T-cell (primary cell): ENCODE results near the gene CCDC51. TPM values are rescaled to one million over a fixed set of nuclear protein-coding genes. Genes with fewer than 3 reads are reported as not detected.

ENCODE experiments used
- ATAC-seq, 4 experiments: fragments of 200-7000 bp in 3 of 4; fragments of 150-1000 bp in 1 of 4; cut with Tn5 transposase; replicated peaks in 1 of 4; 1 replicate in 3 of 4; 2 replicates in 1 of 4; pipeline ENCODE4 v1.10.0; 2021; ENCODE audit warnings: moderate library complexity in 3 of 4, mild to moderate bottlenecking in 2 of 4, moderate number of reproducible peaks in 1 of 4
- CTCF ChIA-PET, 2 donors: fragments of 300-600 bp; sonication (Branson Sonifier 250); formaldehyde crosslinking; loops; one replicate each; lab custom pipeline; 2022; ENCODE audit warnings: antibody characterized with exemption in 2 of 2; lab: Charles Lee
- POLR2A ChIA-PET, 2 donors: fragments of 300-600 bp; sonication (Branson Sonifier 250); formaldehyde crosslinking; loops; one replicate each; lab custom pipeline; 2022; ENCODE audit warnings: antibody characterized with exemption in 2 of 2; lab: Charles Lee
- DNase-seq, 35 experiments: peaks; one replicate each; pipeline versions ENCODE4 v3.0.0 to v3.0.0-alpha.2; 2013 to 2023
- H3K27ac ChIP-seq: one replicate; pipeline ENCODE4 v1.5.1; 2013; ENCODE audit warnings: low read length
- H3K27me3 ChIP-seq, 2 experiments: replicated peaks in 1 of 2; 1 replicate in 1 of 2; 2 replicates in 1 of 2; pipeline versions ENCODE4 v1.6.1 to v1.7.0; 2013; ENCODE audit warnings: low read length in 1 of 2, mixed read lengths in 1 of 2; ENCODE audit not compliant: control insufficient read depth in 2 of 2, insufficient read depth in 2 of 2; ENCODE audit errors: extremely low read depth in 1 of 2
- H3K36me3 ChIP-seq, 2 donors: 1 replicate in 1 of 2; 2 replicates in 1 of 2; pipeline versions ENCODE4 v1.6.1 to v1.7.0; 2013; ENCODE audit warnings: low read length in 1 of 2; ENCODE audit not compliant: control insufficient read depth in 2 of 2, insufficient read depth in 1 of 2; ENCODE audit errors: extremely low read depth in 1 of 2
- H3K4me1 ChIP-seq, 2 experiments: 1 replicate in 1 of 2; 2 replicates in 1 of 2; pipeline versions ENCODE4 v1.6.1 to v1.7.0; 2013; ENCODE audit warnings: low read length in 2 of 2, mixed read lengths in 1 of 2; ENCODE audit not compliant: insufficient read depth in 2 of 2, control insufficient read depth in 1 of 2; ENCODE audit errors: extremely low read depth in 1 of 2
- H3K4me3 ChIP-seq, 2 donors: 1 replicate in 1 of 2; 2 replicates in 1 of 2; pipeline versions ENCODE4 v1.5.1 to v1.7.0; 2013; ENCODE audit warnings: mild to moderate bottlenecking in 2 of 2, low read length in 1 of 2, moderate library complexity in 1 of 2; ENCODE audit not compliant: control insufficient read depth in 1 of 2; ENCODE audit errors: extremely low read depth in 1 of 2
- H3K9me3 ChIP-seq: 2 replicates; pipeline ENCODE4 v1.7.0; 2013
- H3K27ac Mint-ChIP-seq, 2 donors: one replicate each; pipeline ENCODE4 v1.8.0; 2020 to 2021; ENCODE audit warnings: mild to moderate bottlenecking in 2 of 2, mixed read lengths in 2 of 2
- H3K27me3 Mint-ChIP-seq, 2 donors: one replicate each; pipeline ENCODE4 v1.8.0; 2021 to 2022; ENCODE audit warnings: mixed read lengths in 2 of 2
- H3K36me3 Mint-ChIP-seq: one replicate; pipeline ENCODE4 v1.8.0; 2021; ENCODE audit warnings: mixed read lengths
- H3K4me1 Mint-ChIP-seq, 3 donors: one replicate each; pipeline ENCODE4 v1.8.0; 2020 to 2022; ENCODE audit warnings: mixed read lengths in 3 of 3, mild to moderate bottlenecking in 1 of 3
- H3K4me3 Mint-ChIP-seq, 3 donors: one replicate each; pipeline ENCODE4 v1.8.0; 2020 to 2022; ENCODE audit warnings: mild to moderate bottlenecking in 3 of 3, mixed read lengths in 3 of 3, moderate library complexity in 3 of 3
- H3K9me3 Mint-ChIP-seq, 3 donors: one replicate each; pipeline ENCODE4 v1.8.0; 2020 to 2022; ENCODE audit warnings: mixed read lengths in 3 of 3
- WGBS: methylation state at CpG from one replicate; pipeline ENCODE4 v1.1.5; 2013; ENCODE audit warnings: missing lambda C conversion rate; ENCODE audit not compliant: insufficient coverage; 5-methylcytosine and 5-hydroxymethylcytosine counted together
- total RNA-seq, 35 experiments: library from RNA in 6 of 35; stranded (reverse) in 6 of 35; fragments of 120-200 nt in 1 of 35; gene quantifications; one replicate each; pipeline versions ENCODE4 v1.2.1 to v1.2.4 and lab custom pipeline; 2013 to 2026

The CCDC51 gene
- total RNA-seq, 5 donors from 2014 or later (not counting 1 experiment from before 2014, with no cell fraction given), result 5.0 to 7.9 (median 6.4) TPM

- H3K9me3 ChIP-seq, result no peaks in the 10 kb centered on the region
- peaks cover 20 to 46% of the 10 kb centered on the region in 2 experiments for H3K4me1 ChIP-seq
- WGBS, result 74% methylated on average over 3 of the region's 6 CpGs
- H3K27me3 ChIP-seq, result no peaks in the 10 kb centered on the region
- Mint-ChIP-seq H3K27ac (peak overlapping the region; percentile 98 to 99), H3K27me3 (no peaks in the 10 kb centered on the region), H3K4me3 (peak overlapping the region; percentile 81 to 96 (median 89)), H3K36me3 (peaks cover 10% of the 10 kb centered on the region), H3K9me3 (no peaks in the 10 kb centered on the region), H3K4me1 (peaks cover 38 to 53% (median 47%) of the 10 kb centered on the region in 3 donors)
- ATAC-seq, result no peak
- H3K4me3 ChIP-seq, result peak overlapping the region in 1 of 2 donors; percentile 90
- H3K27ac ChIP-seq, result peak overlapping the region; percentile 93
- ChIA-PET CTCF (interaction anchor here in 1 of 2 donors (0.7 kb wide), 1 partner anchor 40 kb away, joined by 5 read pairs; no protein-coding TSS in a partner anchor), POLR2A (interaction anchor here (0.7 kb wide), 3 partner anchors 116 to 1440 kb away, joined by 4 to 16 read pairs (median 6); no protein-coding TSS in a partner anchor)
- H3K36me3 ChIP-seq, result peaks cover 5 to 34% of the 10 kb centered on the region in 2 donors
- no peak for DNase-seq
Measured at GRCh38 chr3:48441940-48442339, 2.0 kb upstream of the CCDC51 start.

- H3K27ac Mint-ChIP-seq, result peak overlapping the region; percentile 98 to 99
- peak; percentile 2 to 6 (median 4) for ATAC-seq
Measured at GRCh38 chr3:48440590-48440958, 655 bp upstream of the CCDC51 start.

GRCh38 chr3:48437812-48438211, 2.1 kb downstream of the CCDC51 start:
- Mint-ChIP-seq H3K4me3 (no peak overlapping the region), H3K4me1 (peaks cover 38 to 47% (median 42%) of the 10 kb centered on the region in 3 donors), H3K9me3 (no peaks in the 10 kb centered on the region), H3K27ac (peak overlapping the region in 1 of 2 donors; percentile 17), H3K36me3 (peaks cover 8% of the 10 kb centered on the region), H3K27me3 (no peaks in the 10 kb centered on the region)
- ChIA-PET POLR2A (interaction anchor here in 1 of 2 donors (0.7 kb wide), 1 partner anchor 234 kb away, joined by 4 read pairs; no protein-coding TSS in a partner anchor), CTCF (interaction anchor here in 1 of 2 donors (2.7 to 3.0 kb wide), 2 partner anchors 37 to 161 kb away, joined by 15 to 113 read pairs; no protein-coding TSS in a partner anchor)
- 89% methylated on average over 1 of the region's 4 CpGs for WGBS
- ATAC-seq (no peak), DNase-seq (no peak)
- Histone ChIP-seq H3K27me3 (no peaks in the 10 kb centered on the region), H3K4me1 (peaks cover 12 to 56% of the 10 kb centered on the region in 2 experiments), H3K4me3 (no peak overlapping the region), H3K9me3 (no peaks in the 10 kb centered on the region), H3K27ac (no peak overlapping the region), H3K36me3 (peaks cover 7 to 21% of the 10 kb centered on the region in 2 donors)

More at GRCh38 chr3:48440590-48440958, 655 bp upstream of the CCDC51 start:
- Histone ChIP-seq H3K27me3 (no peaks in the 10 kb centered on the region), H3K4me1 (peaks cover 12 to 47% of the 10 kb centered on the region in 2 experiments), H3K36me3 (peaks cover 5 to 34% of the 10 kb centered on the region in 2 donors), H3K27ac (peak overlapping the region; percentile 93), H3K4me3 (peak overlapping the region; percentile 80 to 90), H3K9me3 (no peaks in the 10 kb centered on the region)
- DNase-seq, result peak in 2 of 35 experiments; percentile 15 to 47
- H3K4me3 Mint-ChIP-seq, result peak overlapping the region; percentile 81 to 96 (median 89)
- under 1% methylated on average over 18 of the region's 21 CpGs for WGBS
- H3K27me3 Mint-ChIP-seq, result no peaks in the 10 kb centered on the region
- ChIA-PET POLR2A (interaction anchor here (0.7 to 1.9 kb wide), 3 partner anchors 26 to 172 kb away, joined by 3 to 10 read pairs (median 4); no protein-coding TSS in a partner anchor), CTCF (interaction anchor here (1.2 to 2.1 kb wide), 4 partner anchors 40 to 172 kb away, joined by 5 to 16 read pairs (median 6); partner anchors contain the start of gene PFKFB4 (in 1 of the 2))
- peaks cover 10% of the 10 kb centered on the region for H3K36me3 Mint-ChIP-seq
- peaks cover 28 to 42% (median 36%) of the 10 kb centered on the region in 3 donors for H3K4me1 Mint-ChIP-seq
- H3K9me3 Mint-ChIP-seq, result no peaks in the 10 kb centered on the region

- no peak for DNase-seq
- POLR2A ChIA-PET, result no interaction called here
Measured at GRCh38 chr3:48436855-48437254, 3.1 kb downstream of the CCDC51 start.

GRCh38 chr3:48436477-48436787, 3.5 kb downstream of the CCDC51 start:
- Histone ChIP-seq H3K4me3 (no peak overlapping the region), H3K4me1 (peaks cover 8 to 46% of the 10 kb centered on the region in 2 experiments), H3K27ac (peak overlapping the region; percentile 34), H3K9me3 (no peaks in the 10 kb centered on the region), H3K27me3 (no peaks in the 10 kb centered on the region), H3K36me3 (peaks cover 6 to 18% of the 10 kb centered on the region in 2 donors)
- peaks cover 8% of the 10 kb centered on the region for H3K36me3 Mint-ChIP-seq
- no peaks in the 10 kb centered on the region for H3K27me3 Mint-ChIP-seq
- no peak overlapping the region for H3K4me3 Mint-ChIP-seq
- no peaks in the 10 kb centered on the region for H3K9me3 Mint-ChIP-seq
- no peak overlapping the region for H3K27ac Mint-ChIP-seq
- ChIA-PET POLR2A (interaction anchor here (0.6 to 1.0 kb wide), 2 partner anchors 9 to 164 kb away, joined by 3 read pairs; no protein-coding TSS in a partner anchor), CTCF (interaction anchor here (0.6 to 3.0 kb wide), 63 partner anchors 9 to 242 kb away, joined by 3 to 113 read pairs (median 4); partner anchors contain the start of genes ATRIP (in 1 of the 2), PFKFB4 (in 1 of the 2), SHISA5 (in 1 of the 2) and ZNF589 (in 1 of the 2))
- ATAC-seq (no peak), DNase-seq (no peak)
- H3K4me1 Mint-ChIP-seq, result peaks cover 29 to 36% (median 33%) of the 10 kb centered on the region in 3 donors
- WGBS, result 72% methylated on average over 1 of the region's 1 CpG

More at GRCh38 chr3:48436855-48437254, 3.1 kb downstream of the CCDC51 start:
- no peak for ATAC-seq
- H3K36me3 Mint-ChIP-seq, result peaks cover 8% of the 10 kb centered on the region
- no peak overlapping the region for H3K4me3 ChIP-seq
- H3K27me3 Mint-ChIP-seq, result no peaks in the 10 kb centered on the region
- no peak overlapping the region for H3K27ac Mint-ChIP-seq
- H3K4me1 Mint-ChIP-seq, result peaks cover 33 to 41% (median 37%) of the 10 kb centered on the region in 3 donors
- WGBS, result 93% methylated on average over 7 of the region's 7 CpGs
- H3K9me3 Mint-ChIP-seq, result no peaks in the 10 kb centered on the region
- peaks cover 12 to 50% of the 10 kb centered on the region in 2 experiments for H3K4me1 ChIP-seq
- no peaks in the 10 kb centered on the region for H3K27me3 ChIP-seq
- CTCF ChIA-PET, result interaction anchor here (0.8 to 3.0 kb wide), 25 partner anchors 9 to 196 kb away, joined by 3 to 113 read pairs (median 11); partner anchors contain the start of genes ATRIP (in 1 of the 2), PFKFB4 (in 1 of the 2), SHISA5 (in 1 of the 2) and ZNF589 (in 1 of the 2)
- H3K27ac ChIP-seq, result no peak overlapping the region
- peaks cover 6 to 23% of the 10 kb centered on the region in 2 donors for H3K36me3 ChIP-seq
- H3K9me3 ChIP-seq, result no peaks in the 10 kb centered on the region
- H3K4me3 Mint-ChIP-seq, result no peak overlapping the region
